Hematopoietic multipotent progenitor cell treated with erythropoietin and hydrocortisone succinate and interleukin-3 and kit ligand, for 6 days (in vitro differentiated cells): ENCODE measurements around the gene ABCA10.
"Not testable (repeated sequence)": the region's sequence is repeated elsewhere in the genome, so short reads cannot be mapped to it uniquely, and the experiment has no call there.

Experiments used
- DNase-seq: peaks from one replicate; pipeline ENCODE4 v3.0.0-alpha.2; 2015

The ABCA10 gene

GRCh38 chr17:69223809-69224208 is 4.8 kb downstream of the ABCA10 start:
- DNase-seq: no peak

GRCh38 chr17:69222707-69223258 is 5.8 kb downstream of the ABCA10 start:
- no peak for DNase-seq

- no peak for DNase-seq
Measured at GRCh38 chr17:69220098-69220497, 8.5 kb downstream of the ABCA10 start.

- DNase-seq: no peak
Measured at GRCh38 chr17:69218986-69219385, 9.6 kb downstream of the ABCA10 start.

GRCh38 chr17:69213059-69213813 is 15.4 kb downstream of the ABCA10 start:
- no peak for DNase-seq

- DNase-seq: no peak
Measured at GRCh38 chr17:69208640-69209039, 20.0 kb downstream of the ABCA10 start.

- no peak for DNase-seq
Measured at GRCh38 chr17:69207151-69207550, 21.5 kb downstream of the ABCA10 start.

GRCh38 chr17:69198238-69198637 is 30.4 kb downstream of the ABCA10 start:
- DNase-seq: no peak

- DNase-seq: not testable (repeated sequence)
Measured at GRCh38 chr17:69196105-69196653, 32.4 kb downstream of the ABCA10 start.

GRCh38 chr17:69192754-69193153 is 35.9 kb downstream of the ABCA10 start:
- DNase-seq: no peak

GRCh38 chr17:69188796-69189195 is 39.8 kb downstream of the ABCA10 start:
- DNase-seq: no peak

- DNase-seq: no peak
Measured at GRCh38 chr17:69188064-69188463, 40.6 kb downstream of the ABCA10 start.

GRCh38 chr17:69187294-69187693 is 41.3 kb downstream of the ABCA10 start:
- DNase-seq: no peak

- peak; percentile 5 for DNase-seq
Measured at GRCh38 chr17:69179227-69179952, 49.2 kb downstream of the ABCA10 start.

- DNase-seq: no peak
Measured at GRCh38 chr17:69176457-69176795, 52.2 kb downstream of the ABCA10 start.

GRCh38 chr17:69175625-69176456 is 52.8 kb downstream of the ABCA10 start:
- no peak for DNase-seq

- DNase-seq: no peak
Measured at GRCh38 chr17:69175262-69175624, 53.4 kb downstream of the ABCA10 start.

GRCh38 chr17:69173118-69173517 is 55.5 kb downstream of the ABCA10 start:
- DNase-seq: no peak

- DNase-seq: peak; percentile 53
Measured at GRCh38 chr17:69170377-69170776, 58.2 kb downstream of the ABCA10 start.

GRCh38 chr17:69168642-69169041 is 60.0 kb downstream of the ABCA10 start:
- not testable (repeated sequence) for DNase-seq

- no peak for DNase-seq
Measured at GRCh38 chr17:69166957-69167356, 61.7 kb downstream of the ABCA10 start.

- no peak for DNase-seq
Measured at GRCh38 chr17:69164206-69164605, 64.4 kb downstream of the ABCA10 start.

- no peak for DNase-seq
Measured at GRCh38 chr17:69159418-69159817, 69.2 kb downstream of the ABCA10 start.
